ENCODE results near the gene MAPK4. TPM values are rescaled to one million over a fixed set of nuclear protein-coding genes. Genes with fewer than 3 reads are reported as not detected.

MAPK4 gene
- total and polyA plus RNA-seq, 12 donors: 7.5 to 86.9 (median 37.1) TPM

DNA sequence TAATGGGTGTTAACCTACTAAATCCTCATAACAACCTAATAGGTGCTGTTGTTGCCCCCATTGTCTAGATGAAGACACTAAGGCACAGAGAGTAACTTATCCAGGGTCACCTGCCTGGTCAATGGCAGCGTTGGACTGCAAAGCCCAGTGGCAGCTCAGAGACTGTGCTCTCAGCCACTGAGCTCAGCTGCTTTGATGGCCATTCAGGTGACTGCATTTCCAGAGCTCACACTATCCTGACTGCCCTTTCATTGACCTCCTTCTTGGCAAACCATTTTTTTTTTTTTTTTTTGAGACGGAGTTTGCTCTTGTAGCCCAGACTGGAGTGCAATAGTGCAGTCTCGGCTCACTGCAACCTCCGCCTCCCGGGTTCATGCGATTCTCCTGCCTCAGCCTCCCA lies 115.2 kb downstream of the MAPK4 start:
- TF ChIP-seq, protein P1, sequence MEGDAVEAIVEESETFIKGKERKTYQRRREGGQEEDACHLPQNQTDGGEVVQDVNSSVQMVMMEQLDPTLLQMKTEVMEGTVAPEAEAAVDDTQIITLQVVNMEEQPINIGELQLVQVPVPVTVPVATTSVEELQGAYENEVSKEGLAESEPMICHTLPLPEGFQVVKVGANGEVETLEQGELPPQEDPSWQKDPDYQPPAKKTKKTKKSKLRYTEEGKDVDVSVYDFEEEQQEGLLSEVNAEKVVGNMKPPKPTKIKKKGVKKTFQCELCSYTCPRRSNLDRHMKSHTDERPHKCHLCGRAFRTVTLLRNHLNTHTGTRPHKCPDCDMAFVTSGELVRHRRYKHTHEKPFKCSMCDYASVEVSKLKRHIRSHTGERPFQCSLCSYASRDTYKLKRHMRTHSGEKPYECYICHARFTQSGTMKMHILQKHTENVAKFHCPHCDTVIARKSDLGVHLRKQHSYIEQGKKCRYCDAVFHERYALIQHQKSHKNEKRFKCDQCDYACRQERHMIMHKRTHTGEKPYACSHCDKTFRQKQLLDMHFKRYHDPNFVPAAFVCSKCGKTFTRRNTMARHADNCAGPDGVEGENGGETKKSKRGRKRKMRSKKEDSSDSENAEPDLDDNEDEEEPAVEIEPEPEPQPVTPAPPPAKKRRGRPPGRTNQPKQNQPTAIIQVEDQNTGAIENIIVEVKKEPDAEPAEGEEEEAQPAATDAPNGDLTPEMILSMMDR (IDR thresholded peaks at IDR 0.05): no peak
- Histone ChIP-seq H3K9me3 (no peaks in the 10 kb centered on the region), H3K36me3 (no peaks in the 10 kb centered on the region), H3K4me3 (no peak overlapping the region), H3K4me1 (peaks cover 0 to 19% (median 5%) of the 10 kb centered on the region in 9 donors), H3K27me3 (peaks cover 0 to 3% (median 0%) of the 10 kb centered on the region in 7 donors), H3K27ac (peak overlapping the region in 6 of 10 donors; percentile 5 to 86 (median 75))
- ATAC-seq (peak in 3 of 8 donors; percentile 21 to 28 (median 25)), DNase-seq (no peak)
- intact Hi-C loops (cut with DNase I): no loop called here
- 84 to 88% methylated on average over 6 of the region's 6 CpGs for WGBS, 2 donors

DNA sequence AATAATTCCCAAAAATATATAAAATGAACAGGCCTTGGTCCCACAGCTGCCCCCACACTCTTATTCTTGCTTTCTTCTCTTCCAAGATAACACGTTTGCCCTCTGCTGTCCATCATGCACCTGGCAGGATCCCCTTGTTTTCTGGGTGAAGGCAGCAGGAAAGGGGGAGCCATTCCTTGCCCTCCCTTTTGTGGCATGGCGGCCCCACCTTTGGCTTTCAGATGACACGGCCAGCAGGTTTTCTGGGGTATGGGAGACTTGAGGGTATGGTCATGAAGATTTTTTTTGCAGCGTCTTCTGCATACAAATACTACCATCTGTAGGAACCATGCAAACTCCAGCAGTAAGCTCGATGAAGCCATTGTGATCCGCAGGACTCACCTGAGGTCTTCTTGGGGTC lies 118.8 kb downstream of the MAPK4 start:
- WGBS, 2 donors: 89 to 92% methylated on average over 6 of the region's 6 CpGs
- H3K9me3 ChIP-seq: no peaks in the 10 kb centered on the region
- DNase-seq (no peak), ATAC-seq (no peak)
- no peaks in the 10 kb centered on the region for H3K36me3 ChIP-seq
- no peak overlapping the region for H3K4me3 ChIP-seq
- TF ChIP-seq, protein P1 (IDR thresholded peaks at IDR 0.05): no peak
- no peaks in the 10 kb centered on the region for H3K27me3 ChIP-seq
- H3K4me1 ChIP-seq: peaks cover 0 to 15% (median 4%) of the 10 kb centered on the region in 9 donors
- intact Hi-C loops (cut with DNase I): no loop called here
- no peak overlapping the region for H3K27ac ChIP-seq

DNA sequence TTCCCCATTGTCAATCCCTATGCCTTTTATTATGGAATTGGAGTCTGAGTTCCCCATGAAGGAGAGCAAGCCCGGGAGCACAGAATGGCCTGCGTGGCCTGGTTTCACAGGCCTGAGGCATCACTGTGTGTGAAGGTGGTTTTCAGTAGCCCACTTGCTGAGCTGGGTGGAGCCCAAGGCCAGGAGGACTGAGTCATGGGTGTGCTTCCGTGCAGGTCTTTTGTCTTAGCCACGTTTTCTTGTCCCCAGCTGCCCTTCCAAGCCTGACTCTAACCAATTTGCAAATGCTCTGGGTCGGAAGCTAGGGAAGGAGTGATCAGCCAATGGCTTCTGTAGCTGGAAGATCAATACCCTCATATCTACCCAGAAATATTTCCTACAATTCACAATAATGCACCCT lies 119.2 kb downstream of the MAPK4 start:
- TF ChIP-seq, protein P1 (IDR thresholded peaks at IDR 0.05): no peak
- intact Hi-C loops (cut with DNase I): no loop called here
- 88 to 89% methylated on average over 5 of the region's 5 CpGs for WGBS, 2 donors
- Histone ChIP-seq H3K27me3 (no peaks in the 10 kb centered on the region), H3K4me3 (no peak overlapping the region), H3K9me3 (no peaks in the 10 kb centered on the region), H3K4me1 (peaks cover 0 to 11% (median under 1%) of the 10 kb centered on the region in 9 donors), H3K27ac (no peak overlapping the region), H3K36me3 (no peaks in the 10 kb centered on the region)
- DNase-seq (no peak), ATAC-seq (no peak)

- peak in 2 of 8 donors; percentile 11 to 19 for ATAC-seq
- WGBS, 2 donors: 85 to 88% methylated on average over 10 of the region's 10 CpGs
- TF ChIP-seq, protein P1 (IDR thresholded peaks at IDR 0.05): no peak
Measured at GRCh38 chr18:50679656-50680055, 119.8 kb downstream of the MAPK4 start.

More at GRCh38 chr18:50679656-50680055, 119.8 kb downstream of the MAPK4 start:
- Histone ChIP-seq H3K4me1 (peaks cover 0 to 5% (median 0%) of the 10 kb centered on the region in 9 donors), H3K27ac (no peak overlapping the region), H3K27me3 (peaks cover 0 to 3% (median 0%) of the 10 kb centered on the region in 7 donors), H3K9me3 (no peaks in the 10 kb centered on the region), H3K4me3 (no peak overlapping the region), H3K36me3 (no peaks in the 10 kb centered on the region)
- intact Hi-C loops (cut with DNase I): no loop called here
- DNase-seq: no peak
